ENCODE measurements around the gene GABRB2.
"Not testable (repeated sequence)": the region's sequence is repeated elsewhere in the genome, so short reads cannot be mapped to it uniquely, and the experiment has no call there.

Gene GABRB2

DNA sequence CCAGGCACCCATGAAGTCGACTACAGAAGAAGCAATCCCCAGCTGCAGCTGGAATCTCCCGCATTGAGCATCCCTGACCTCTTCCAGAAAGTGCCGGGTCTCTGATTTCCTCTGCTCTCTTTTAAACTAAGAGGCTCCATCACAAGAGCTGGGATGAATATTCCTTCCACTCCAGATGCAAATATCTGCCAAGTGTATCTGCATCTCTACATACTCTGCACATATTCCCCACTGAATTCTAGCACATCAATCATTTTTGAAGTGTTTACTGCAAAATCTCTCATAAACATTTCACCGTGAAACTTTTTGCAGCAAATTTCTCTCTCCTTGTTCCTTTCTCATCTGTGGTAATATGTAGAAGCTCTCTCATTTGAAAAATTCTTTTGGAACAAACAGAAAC lies 161.5 kb downstream of the GABRB2 start:
- DNase-seq: peak; percentile 37

DNA sequence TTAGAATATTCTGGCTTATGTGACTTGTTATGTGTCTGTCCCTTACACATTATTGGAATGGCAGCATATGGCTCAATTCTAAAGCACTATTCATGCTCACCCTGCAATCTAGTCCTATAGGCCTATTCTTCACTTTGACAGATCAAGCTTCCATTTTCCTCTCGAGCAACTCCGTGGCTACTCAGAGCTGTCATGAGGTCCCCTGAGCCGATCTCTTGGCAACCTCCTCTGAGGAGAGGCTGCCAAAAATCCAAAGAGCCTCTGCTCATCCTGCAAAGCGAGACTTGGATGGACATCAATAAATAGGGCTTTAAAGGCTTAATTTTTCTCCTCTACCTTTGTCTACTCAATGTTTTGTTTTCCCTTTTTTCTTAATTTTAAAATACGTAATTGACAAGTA lies 163.8 kb downstream of the GABRB2 start:
- peak; percentile 94 for DNase-seq

DNA sequence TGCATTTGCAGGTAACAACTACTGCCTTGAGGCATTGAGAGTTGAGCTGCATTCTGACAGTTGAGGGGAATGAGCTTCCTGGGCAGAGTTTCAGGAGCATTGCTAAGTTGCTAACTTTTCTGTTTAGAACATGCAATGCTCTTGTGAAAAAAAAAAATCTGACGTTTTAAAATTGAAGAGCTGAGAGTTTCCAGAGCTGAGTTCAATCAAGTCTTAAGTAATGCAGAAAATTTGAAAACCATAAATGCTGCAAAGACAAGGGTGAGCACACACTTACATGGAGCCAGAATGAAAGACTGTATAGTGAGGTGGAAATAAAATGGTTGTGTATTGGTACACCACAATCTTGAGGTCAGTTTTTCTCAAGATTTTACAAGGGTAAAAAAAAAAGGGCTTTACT lies 166.0 kb downstream of the GABRB2 start:
- DNase-seq: no peak

DNA sequence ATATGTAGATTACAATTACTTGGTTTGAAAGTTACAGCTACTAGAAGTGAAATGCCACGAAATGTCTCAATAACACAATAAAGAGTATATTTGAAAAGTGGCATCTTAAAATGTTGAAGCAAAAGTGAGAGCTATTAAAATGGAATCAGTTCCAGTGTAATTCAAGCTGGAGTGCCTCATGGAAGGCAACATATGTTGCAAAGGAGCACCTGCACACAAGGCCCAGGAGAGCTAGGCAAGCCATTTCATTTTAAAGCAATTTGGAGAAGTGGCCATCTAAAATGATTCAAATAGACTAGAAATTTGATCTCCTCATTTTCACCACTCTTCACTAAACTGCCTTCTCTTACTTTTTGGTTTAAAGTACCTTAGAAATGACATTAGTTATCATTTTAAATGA lies 167.8 kb downstream of the GABRB2 start:
- DNase-seq: no peak

DNA sequence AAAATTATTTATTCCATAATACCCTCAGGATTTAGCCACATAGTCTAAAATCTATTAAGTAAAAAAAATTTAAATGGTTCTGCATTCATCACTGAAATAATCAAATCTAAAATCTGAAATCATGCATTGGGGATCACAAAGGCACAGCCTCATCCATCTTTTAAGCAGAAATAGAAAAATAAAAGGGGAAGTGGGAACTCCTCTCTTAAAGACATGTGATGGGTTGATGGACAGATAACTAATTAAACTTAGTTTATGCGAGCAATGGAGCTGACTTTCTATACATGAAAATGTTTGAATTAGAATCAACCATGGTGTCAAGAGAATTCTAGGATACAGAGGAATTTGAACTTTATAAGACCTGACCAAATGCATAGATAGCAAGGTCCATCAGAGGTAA lies 170.5 kb downstream of the GABRB2 start:
- DNase-seq: no peak

DNA sequence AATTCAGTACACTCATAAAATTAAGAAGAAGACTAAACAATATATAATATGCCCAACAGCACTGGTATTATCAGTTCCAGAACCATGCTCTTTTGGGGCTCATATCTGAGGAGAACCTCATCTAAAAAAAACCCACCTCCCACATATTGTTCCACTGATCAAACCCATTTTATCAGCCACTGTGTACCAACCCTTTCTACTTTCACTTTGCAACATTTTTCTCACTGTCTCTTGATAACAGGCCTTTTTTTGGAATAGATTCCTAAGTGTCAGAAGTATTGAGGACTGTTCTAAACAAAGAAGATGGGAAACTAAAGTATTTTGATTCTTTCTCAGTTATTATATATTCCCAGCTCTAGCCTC lies 173.2 kb downstream of the GABRB2 start:
- no peak for DNase-seq

DNA sequence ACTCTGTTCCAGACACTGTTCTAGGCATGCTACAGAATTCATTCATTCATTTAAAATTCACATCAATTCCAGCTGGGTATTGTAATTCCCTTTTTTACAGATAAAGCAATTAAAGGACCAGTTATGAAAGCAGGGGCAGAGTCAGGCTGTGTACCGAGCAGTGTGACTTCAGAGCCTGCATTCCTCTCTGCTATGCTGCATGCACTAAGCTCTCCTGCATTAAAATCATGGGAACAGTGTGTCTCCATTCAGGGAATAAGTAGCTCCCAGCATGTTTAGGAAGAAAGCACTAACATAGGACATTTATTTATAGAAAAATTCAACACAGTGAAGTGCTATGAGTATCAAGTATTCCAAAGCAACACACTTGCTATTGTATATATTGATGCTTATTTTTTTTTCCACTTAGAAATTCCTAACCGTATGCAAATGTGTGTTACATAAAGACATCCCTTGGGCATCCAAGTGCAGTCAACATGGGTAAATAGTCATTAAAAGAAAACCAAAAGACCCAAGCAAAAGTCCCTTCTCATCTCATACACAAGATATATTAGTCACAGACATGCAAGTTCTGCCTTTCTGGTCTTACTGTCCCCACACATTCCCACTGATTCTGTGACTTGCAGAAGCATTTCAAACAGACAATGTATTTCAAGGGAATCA lies 173.7 kb downstream of the GABRB2 start:
- DNase-seq: no peak

DNA sequence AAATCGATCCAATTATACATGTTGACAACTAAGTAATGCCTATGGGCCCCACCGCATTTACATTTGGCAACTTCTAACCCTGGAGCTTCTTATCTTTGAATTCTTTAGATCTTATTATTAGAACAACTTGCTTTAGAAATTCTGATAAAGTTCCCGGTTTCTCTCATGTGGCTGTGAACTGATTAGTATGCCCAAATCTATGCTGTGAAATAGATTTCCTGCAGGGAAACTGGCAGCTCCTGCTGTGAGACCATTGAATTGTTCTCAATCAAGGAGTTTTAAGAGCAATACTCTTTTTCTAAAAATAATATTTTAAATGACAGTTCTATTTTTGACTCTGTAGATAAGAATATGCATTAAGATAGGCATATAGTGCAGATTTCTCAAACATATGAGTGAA lies 177.5 kb downstream of the GABRB2 start:
- no peak for DNase-seq

DNA sequence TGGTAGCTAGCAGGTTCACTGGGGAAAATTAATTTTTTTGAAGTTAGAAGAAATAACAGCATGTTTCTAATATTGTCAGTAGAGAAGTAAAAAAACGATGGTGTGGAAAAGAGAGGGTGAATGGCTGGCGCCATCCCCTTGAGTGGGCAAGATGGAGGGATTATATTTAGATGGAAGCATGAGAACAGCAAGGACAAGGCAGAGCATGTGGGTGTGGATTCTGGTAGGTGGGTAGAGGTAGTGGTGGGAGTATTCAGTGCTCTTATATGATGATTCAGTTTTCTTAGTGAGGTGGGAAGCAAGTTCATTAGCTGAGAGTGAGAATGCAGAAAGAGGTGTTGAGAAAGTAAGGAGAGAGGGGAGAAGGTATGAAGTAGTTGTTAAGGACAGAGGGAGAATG lies 188.1 kb downstream of the GABRB2 start:
- no peak for DNase-seq

DNA sequence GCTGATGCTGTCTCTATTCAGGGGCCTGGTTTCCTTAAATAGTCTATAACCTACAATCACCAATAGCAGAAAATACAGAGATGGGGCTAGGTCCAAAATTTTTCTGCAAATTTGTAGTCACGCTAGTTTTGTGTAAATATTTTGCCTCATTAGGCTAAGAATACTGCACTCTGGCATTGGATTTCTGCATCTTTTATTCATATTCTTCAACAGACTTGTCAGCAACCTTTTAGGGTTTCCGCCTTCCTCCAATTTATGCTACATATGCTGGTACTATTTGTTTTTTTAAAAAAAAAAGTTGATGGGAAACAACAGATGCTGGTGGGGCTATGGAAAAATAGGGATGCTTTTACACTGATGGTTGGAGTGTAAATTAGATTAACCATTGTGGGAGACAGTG lies 202.3 kb downstream of the GABRB2 start:
- no peak for DNase-seq

DNA sequence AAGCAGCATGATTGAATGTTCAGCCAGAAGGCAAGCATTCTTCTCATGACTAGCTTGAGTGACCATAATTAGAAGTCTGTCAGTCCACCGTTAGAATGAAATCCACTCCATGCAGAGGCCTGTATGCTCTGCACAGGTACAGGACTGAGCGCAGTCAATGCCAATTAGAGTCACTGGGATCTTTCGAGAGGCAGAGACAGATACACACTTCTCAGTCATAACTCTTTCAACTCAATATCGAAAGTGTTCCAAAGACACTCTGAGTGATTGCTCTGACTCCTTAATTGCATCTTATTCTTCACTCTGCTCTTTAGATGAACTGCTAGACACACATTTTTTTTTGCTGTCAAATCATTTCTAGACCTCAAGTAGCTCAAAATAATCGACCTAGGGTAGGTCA lies 203.6 kb downstream of the GABRB2 start:
- no peak for DNase-seq

DNA sequence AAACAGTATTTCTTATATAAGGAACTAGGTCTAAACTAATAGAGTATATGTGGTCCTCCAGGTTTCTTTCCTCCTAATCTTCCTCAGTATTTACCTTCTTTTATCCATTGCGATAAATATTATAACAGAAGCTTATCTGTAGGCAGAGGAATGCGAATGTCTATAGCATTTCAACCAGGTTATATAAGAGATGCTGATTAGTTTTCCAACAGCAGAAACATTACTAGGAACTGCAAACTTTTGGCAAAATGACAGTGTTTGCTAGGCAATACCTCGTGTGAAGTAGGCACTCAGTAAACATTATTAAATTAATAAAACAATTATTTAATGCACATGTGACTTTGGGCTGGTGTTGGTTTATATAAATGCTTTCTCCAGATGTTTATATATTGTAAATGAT lies 206.5 kb downstream of the GABRB2 start:
- DNase-seq: no peak

DNA sequence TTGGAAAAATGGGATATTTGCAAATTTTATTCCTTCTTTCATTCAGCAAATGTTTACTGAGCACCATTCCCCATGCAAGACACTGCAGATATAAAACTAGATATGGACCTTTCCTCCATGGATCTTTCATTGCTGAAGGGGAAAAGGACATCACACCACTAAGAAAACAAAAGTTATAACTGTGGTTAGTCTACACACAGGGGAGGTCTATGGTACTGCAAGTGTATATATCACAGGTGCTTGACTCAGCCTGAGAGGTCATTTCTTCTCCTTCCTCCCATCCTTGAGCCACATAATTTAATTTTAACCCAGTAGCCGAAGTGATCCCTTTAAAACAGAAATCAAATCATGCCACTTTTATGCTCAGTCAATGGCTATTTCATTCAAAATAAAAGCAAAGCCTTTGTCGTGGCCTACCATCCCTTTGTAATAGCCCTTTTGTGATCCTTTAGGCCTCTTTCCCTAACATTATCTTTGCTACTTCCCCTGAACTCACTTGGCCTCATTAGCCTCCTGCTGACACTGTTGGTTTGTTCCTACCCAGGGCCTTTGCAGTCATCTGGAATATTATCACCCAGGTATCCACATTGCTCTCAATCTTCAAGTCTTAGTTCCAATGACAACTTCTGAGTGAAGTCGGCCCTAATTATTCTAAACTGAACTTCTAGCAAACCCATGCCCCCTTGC lies 213.2 kb downstream of the GABRB2 start:
- no peak for DNase-seq

DNA sequence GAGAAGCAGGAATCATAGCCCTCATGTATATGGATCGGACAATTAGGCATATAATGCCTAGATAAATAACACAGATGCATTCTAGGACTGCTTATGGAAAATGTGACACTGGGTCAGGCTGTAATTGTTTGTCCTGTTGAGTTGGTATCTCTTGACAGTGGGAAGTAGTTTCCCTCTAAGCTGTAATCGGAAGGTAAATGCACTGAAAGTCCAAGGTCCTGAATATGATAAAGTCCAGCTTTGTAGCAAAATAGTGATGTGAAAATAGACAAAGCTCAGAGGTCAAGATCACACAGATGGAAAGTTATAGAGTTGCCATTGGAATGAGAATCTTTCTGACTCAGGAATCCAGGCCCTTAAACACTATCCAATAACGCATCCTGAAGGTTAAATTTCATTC lies 214.2 kb downstream of the GABRB2 start:
- DNase-seq: no peak

DNA sequence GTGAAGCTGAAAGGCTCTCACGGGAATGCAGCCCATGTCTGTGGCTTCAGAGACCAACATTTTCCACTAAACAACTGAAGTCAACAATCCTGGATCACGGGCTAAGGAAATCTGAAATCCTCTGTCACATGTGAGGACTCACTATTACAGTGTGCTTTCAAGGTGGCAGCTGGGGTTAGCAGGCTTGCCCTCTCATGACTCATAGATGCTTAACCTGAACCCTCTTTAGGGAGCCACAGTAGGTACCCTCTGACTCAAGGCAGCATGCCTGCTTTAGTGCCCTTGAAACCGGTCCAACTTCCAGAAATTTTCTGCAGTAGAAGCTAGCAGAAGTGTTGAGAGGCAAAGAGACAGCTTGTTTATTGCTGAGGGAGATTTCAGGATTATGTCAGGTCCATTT lies 232.5 kb downstream of the GABRB2 start:
- peak; percentile 72 for DNase-seq

DNA sequence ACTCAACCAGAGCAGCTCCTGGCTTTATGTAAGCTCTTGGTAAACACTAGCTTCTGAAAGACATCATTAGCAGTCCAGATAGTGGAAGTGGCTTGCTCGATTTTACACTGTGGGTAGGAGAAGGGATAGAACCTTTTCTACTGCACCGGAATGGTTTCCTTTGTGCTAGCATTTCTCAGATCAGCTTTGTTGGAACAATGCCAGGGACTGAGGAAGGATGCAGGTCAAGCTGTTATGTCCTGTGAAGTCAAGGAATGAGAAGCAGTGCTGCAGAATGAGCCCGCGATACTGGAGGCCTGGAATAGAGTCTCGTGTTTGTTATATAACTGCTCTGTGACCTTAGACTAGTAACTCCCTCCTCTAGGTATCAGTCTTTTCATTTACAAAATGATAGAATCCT lies 233.6 kb downstream of the GABRB2 start:
- no peak for DNase-seq

DNA sequence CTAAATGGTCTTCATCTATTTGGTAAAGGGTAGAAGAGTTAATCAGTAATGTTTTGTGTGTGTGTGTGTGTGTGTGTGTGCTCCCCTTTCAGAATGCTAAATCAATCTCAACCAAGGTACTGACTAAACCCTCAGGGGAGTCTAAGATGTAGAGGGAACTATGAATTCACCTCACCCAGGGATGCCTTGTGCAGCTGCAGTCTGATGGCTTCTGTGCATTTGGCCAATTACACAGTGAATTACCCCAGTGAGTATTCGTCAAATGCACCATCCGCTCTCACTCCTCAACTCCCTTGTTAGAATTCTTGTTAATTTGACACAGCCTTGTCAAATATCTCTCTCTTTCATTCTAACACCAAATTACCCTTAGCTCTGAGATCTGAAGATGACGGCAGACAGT lies 234.6 kb downstream of the GABRB2 start:
- no peak for DNase-seq

DNA sequence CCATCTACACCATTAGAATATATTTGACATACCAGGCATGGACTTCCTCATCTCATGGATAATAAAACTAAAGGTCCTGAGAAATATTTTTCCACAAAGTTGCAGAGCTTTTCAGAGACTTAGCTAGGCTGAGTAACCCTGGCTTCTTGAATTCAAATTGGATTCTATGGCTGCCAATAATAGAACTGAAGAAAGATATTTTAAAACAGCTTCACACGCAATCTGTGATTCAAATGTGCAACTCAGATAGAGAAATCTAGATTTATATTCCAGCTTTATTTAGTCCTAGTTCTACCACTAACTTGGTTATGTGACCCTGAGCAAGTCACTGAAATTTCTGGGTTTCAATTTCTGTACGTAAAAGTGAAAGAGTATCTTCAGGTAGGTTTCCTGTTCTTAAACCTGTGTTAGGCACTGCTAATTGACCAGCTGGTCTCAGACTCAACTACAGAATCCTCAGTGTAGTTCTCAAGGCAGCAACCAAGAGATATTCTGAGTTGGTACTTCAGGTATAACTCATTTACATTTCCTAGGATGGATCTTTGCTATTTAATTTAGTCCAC lies 235.3 kb downstream of the GABRB2 start:
- DNase-seq: no peak

DNA sequence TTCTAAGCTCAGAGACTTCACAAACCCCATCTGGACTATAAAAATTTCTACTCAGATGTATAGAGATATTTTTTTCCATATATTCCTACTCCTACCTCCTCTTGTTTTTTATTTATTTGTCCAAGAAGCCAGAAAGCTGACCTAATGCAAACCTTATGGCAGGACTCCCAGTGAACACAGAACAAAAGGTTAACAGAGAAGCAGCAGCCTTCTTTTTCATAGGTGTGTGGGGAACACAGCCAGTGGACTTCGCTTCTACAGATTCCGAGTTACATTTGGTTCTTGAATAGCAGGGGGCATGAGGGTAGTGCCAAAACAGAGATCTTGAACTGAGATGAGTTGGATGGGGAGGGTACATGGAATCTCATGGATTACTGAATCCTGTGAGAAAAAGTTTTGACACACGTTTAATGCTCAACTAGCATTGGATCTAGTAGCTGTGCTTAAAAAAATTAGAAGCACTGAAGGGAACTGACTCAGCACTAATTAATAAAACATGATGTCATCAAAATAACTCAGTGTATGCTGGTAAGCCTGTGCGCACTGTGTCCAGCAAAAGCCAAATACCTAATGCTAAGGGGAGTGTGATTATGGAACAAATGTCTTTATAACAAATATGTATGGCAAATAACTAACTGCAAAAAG lies 240.1 kb downstream of the GABRB2 start:
- peak; percentile 66 for DNase-seq

DNA sequence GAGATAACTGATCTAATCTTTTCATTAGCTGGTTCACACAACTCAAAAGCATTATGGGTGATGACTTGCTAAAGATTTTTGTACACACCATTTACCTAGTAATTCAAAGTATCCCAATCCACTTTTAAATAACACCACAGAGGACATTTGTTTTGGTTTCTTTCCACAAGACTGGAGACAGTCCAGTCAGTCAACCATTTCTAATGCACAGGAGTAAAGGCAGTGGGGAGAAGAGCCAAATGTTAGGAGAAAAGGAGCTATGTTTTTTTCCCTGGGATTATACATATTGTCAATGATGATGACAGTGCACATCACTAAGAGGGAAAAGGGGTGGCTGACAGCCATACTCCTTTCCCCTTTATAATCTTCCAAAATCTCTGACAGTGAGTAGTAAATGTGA lies 240.9 kb downstream of the GABRB2 start:
- DNase-seq: peak; percentile 50

DNA sequence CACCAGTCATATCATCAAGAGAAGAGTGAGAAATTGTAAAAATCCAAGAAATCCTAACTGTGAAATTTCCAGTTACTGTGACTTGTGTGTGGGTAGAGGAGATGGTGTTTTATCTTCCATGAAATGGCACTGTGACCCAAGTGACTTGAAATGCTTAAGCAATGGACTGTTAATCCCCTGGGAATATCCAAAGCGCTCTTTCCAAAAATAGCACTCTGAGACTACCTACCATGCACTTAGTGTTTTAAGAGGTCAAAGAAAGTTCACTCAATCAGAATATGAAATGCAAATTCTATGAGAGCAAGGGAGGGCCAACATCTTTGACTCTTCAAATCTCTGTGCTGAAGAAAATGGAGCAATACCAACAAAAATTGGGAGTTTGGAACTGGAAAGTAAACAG lies 244.0 kb downstream of the GABRB2 start:
- DNase-seq: no peak

DNA sequence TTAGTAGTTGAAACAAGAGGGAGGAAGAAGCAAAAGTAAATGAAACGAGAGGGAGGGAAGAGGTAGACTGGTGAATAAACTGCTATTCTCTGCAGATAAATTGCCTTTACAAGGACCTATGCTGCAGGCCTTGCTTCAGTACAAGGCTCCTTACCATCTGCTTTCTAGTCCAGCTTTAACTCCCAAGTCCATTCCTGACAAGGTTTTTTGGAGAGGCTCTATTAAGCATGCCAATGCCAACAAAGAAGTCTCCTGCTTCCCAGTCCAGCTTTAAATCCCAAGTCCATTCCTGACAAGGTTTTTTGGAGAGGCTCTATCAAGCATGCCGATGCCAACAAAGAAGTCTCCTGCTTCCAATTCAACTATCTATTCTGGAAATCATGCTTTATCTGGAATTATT lies 244.9 kb downstream of the GABRB2 start:
- peak; percentile 5 for DNase-seq

DNA sequence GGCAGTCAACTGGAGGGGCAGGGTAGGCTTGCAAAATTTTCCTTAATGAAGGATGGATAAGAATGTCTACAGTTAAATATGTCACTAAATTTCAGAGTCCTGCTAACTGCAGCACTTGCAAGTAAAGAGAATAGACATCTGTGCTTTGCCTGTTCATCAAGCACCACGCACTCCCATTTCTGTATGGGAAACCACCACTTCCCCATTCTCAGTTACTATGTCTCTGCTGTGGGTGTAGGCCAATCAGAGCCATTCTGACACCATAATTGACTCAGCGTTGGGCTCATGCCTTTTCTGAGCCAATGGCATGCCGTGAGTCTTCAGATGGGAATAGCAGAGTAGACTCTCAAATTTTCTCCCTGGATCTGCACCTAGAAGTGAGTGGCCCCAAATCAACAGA lies 247.5 kb downstream of the GABRB2 start:
- DNase-seq: no peak

DNA sequence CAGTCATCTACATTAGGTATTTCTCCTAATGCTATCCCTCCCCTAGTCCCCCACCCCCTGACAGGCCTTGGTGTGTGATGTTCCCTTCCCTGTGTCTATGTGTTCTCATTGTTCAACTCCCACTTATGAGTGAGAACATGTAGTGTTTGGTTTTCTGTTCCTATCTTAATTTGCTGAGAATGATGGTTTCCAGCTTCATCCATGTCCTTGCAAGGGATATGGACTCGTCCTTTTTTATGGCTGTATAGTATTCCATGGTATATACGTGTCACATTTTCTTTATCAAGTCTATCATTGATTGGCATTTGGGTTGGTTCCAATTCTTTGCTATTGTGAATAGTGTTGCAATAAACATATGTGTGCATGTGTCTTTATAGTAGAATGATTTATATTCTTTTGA lies 249.1 kb downstream of the GABRB2 start:
- DNase-seq: not testable (repeated sequence)

Data from NCI-H446 treated with DMSO at 0.1 percent for 48 hours (cell line).